K562 (cell line): Measurements from ENCODE around the gene ZNF408.

Experiments
- ZBTB1 ChIP-seq: sonication (generic); formaldehyde crosslinking; IDR thresholded peaks from 2 replicates; pipeline ENCODE4 v1.8.1; 2023; ENCODE audit warnings: missing genetic modification reagents, low read depth, mild to moderate bottlenecking, borderline replicate concordance
- ZEB2 ChIP-seq: fragments of 450-650 bp; IDR thresholded peaks from 2 replicates; pipeline ENCODE4 v1.6.1; 2016

- TF ChIP-seq ZEB2 (no peak), ZBTB1 (CRISPR knock-in tag) (no peak)
These were observed 46.3 kb downstream of the ZNF408 start for GRCh38 chr11:46747150-46747549.
